ENCODE measurements around the gene TMEM154.

TMEM154 gene

GRCh38 chr4:152679414-152680281, at the start of gene TMEM154:
Gene TMEM154, minus strand, starts transcription at chr4:152679997. Its CDS starts 64 bp downstream, at chr4:152679933.
- H3K4me1 ChIP-seq (ENCODE audit: low read length): peaks cover 78% of the 10 kb centered on the region
- H4K20me1 ChIP-seq (ENCODE audit: insufficient read depth, low read length): 0 out of 2 replicates have a peak, but pooled peaks cover 4% of the 10 kb centered on the region
- H3K9me3 ChIP-seq (ENCODE audit: insufficient read depth, low read length): no peaks in the 10 kb centered on the region
- no peaks in the 10 kb centered on the region for H3K79me2 ChIP-seq (ENCODE audit: low read length)
- H3K4me2 ChIP-seq (ENCODE audit: low read length): peak within 1 kb of the TSS; percentile 85
- H3K4me3 ChIP-seq (ENCODE audit: low read length): peak within 1 kb of the TSS; percentile 76
- peak within 1 kb of the TSS; percentile 62 for H3K9ac ChIP-seq (ENCODE audit: low read length)
- no peaks in the 10 kb centered on the region for H3K36me3 ChIP-seq (replicated peaks; ENCODE audit: low read depth, low read length)
- peak within 1 kb of the TSS; percentile 0; the same call in 1 of the 2 replicates for H3K27ac ChIP-seq (ENCODE audit: low read length)
- H3K27me3 ChIP-seq (ENCODE audit: low read depth, low read length): peaks cover 32% of the 10 kb centered on the region
- peak within 1 kb of the TSS; percentile 80 for H2AFZ ChIP-seq (ENCODE audit: low read depth, low read length)
- no peak; the same call in 1 of the 2 replicates for TF ChIP-seq EZH2phosphoT487 (IDR thresholded peaks at IDR 0.05; ENCODE audit: low read depth)
- TF ChIP-seq CTCF (IDR thresholded peaks at IDR 0.05; ENCODE audit: low read depth, low read length): no peak

GRCh38 chr4:152729466-152729865, 49.7 kb upstream of the TMEM154 start:
- peaks cover 17% of the 10 kb centered on the region for H3K4me1 ChIP-seq (ENCODE audit: low read length)
- no peaks in the 10 kb centered on the region for H3K79me2 ChIP-seq (ENCODE audit: low read length)
- no peak overlapping the region for H3K9ac ChIP-seq (ENCODE audit: low read length)
- H4K20me1 ChIP-seq (ENCODE audit: insufficient read depth, low read length): no peaks in the 10 kb centered on the region
- H3K4me2 ChIP-seq (ENCODE audit: low read length): no peak overlapping the region
- no peak overlapping the region for H3K27ac ChIP-seq (ENCODE audit: low read length)
- H3K4me3 ChIP-seq (ENCODE audit: low read length): no peak overlapping the region
- no peak for TF ChIP-seq CTCF (IDR thresholded peaks at IDR 0.05; ENCODE audit: low read depth, low read length)
- TF ChIP-seq EZH2phosphoT487 (IDR thresholded peaks at IDR 0.05; ENCODE audit: low read depth): no peak
- H3K27me3 ChIP-seq (ENCODE audit: low read depth, low read length): peaks cover 11% of the 10 kb centered on the region; the same call in 1 of the 2 replicates
- no peaks in the 10 kb centered on the region for H3K36me3 ChIP-seq (replicated peaks; ENCODE audit: low read depth, low read length)
- H2AFZ ChIP-seq (ENCODE audit: low read depth, low read length): no peak overlapping the region
- H3K9me3 ChIP-seq (ENCODE audit: insufficient read depth, low read length): no peaks in the 10 kb centered on the region

DNA sequence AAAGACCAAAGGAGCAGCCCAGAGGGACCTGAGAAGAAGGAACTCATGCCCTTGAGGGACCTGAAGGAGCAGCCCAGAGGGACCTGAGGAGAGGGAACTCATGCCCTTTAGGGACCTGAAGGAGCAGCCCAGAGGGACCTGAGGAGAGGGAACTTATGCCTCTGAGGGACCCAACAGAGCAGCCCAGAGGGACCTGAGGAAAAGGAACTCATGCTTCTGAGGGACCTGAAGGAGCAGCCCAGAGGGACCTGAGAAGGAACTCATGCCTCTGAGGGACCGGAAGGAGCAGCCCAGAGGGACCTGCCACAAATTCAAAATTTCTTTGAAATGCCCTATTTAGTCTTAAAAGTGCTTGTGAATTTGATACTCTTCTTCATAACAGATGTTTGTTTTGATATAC, 48.5 kb upstream of the TMEM154 start:
- H3K4me1 ChIP-seq (ENCODE audit: low read length): peaks cover 9% of the 10 kb centered on the region; the same call in 1 of the 2 replicates
- no peak overlapping the region for H3K9ac ChIP-seq (ENCODE audit: low read length)
- H3K4me3 ChIP-seq (ENCODE audit: low read length): no peak overlapping the region
- TF ChIP-seq EZH2phosphoT487 (IDR thresholded peaks at IDR 0.05; ENCODE audit: low read depth): no peak
- H3K9me3 ChIP-seq (ENCODE audit: insufficient read depth, low read length): no peaks in the 10 kb centered on the region
- H3K79me2 ChIP-seq (ENCODE audit: low read length): no peaks in the 10 kb centered on the region
- H3K36me3 ChIP-seq (replicated peaks; ENCODE audit: low read depth, low read length): no peaks in the 10 kb centered on the region
- peaks cover 11% of the 10 kb centered on the region; the same call in 1 of the 2 replicates for H3K27me3 ChIP-seq (ENCODE audit: low read depth, low read length)
- no peak overlapping the region for H3K27ac ChIP-seq (ENCODE audit: low read length)
- H4K20me1 ChIP-seq (ENCODE audit: insufficient read depth, low read length): no peaks in the 10 kb centered on the region
- no peak overlapping the region for H2AFZ ChIP-seq (ENCODE audit: low read depth, low read length)
- no peak overlapping the region for H3K4me2 ChIP-seq (ENCODE audit: low read length)

DNA sequence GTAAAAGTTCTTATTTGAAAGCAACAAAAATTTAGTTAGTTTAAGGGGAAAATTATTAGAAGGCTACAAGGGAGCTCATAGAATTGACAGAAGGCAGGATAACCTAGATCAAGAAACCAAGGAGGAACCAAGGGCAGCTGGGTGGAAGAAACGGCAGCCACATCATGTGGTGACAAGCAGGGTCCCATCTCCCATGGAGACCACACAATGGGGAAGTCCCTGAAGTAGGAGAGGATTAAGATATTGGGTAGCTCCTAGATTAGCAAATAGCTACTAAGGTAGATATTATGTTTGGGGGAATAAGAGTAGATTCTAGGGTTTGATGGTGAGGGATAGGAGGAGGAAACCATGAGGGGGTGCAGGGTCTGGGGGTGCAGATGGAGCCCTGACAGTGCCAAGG, 48.0 kb upstream of the TMEM154 start:
- Histone ChIP-seq H3K4me3 (ENCODE audit: low read length) (no peak overlapping the region), H3K36me3 (replicated peaks; ENCODE audit: low read depth, low read length) (no peaks in the 10 kb centered on the region), H3K4me2 (ENCODE audit: low read length) (no peak overlapping the region), H3K9ac (ENCODE audit: low read length) (no peak overlapping the region), H2AFZ (ENCODE audit: low read depth, low read length) (no peak overlapping the region), H4K20me1 (ENCODE audit: insufficient read depth, low read length) (no peaks in the 10 kb centered on the region), H3K4me1 (ENCODE audit: low read length) (peaks cover 9% of the 10 kb centered on the region; the same call in 1 of the 2 replicates), H3K79me2 (ENCODE audit: low read length) (no peaks in the 10 kb centered on the region), H3K9me3 (ENCODE audit: insufficient read depth, low read length) (no peaks in the 10 kb centered on the region), H3K27ac (ENCODE audit: low read length) (no peak overlapping the region), H3K27me3 (ENCODE audit: low read depth, low read length) (peaks cover 11% of the 10 kb centered on the region; the same call in 1 of the 2 replicates)
- no peak for TF ChIP-seq EZH2phosphoT487 (IDR thresholded peaks at IDR 0.05; ENCODE audit: low read depth)
- no peak for TF ChIP-seq CTCF (IDR thresholded peaks at IDR 0.05; ENCODE audit: low read depth, low read length)
